Endothelial cell of umbilical vein (primary cell): Measurements from ENCODE around the gene CTBP2. TPM values are rescaled to one million over a fixed set of nuclear protein-coding genes. Genes with fewer than 3 reads are reported as not detected.

Experiments
- BruUV-seq: library from RNA; stranded (reverse); fragments of 400-500 nt; replicated peaks from 2 replicates; lab custom pipeline; 2021; lab: Mats Ljungman, UMichigan
- CTCF ChIA-PET: fragments of 300-600, 350-600 bp; sonication (Branson Sonifier 250); formaldehyde crosslinking; loops from one replicate; lab custom pipeline; 2021; ENCODE audit warnings: antibody characterized with exemption, inconsistent platforms; lab: Charles Lee
- POLR2A ChIA-PET: fragments of 300-600, 350-600 bp; sonication (Branson Sonifier 250); formaldehyde crosslinking; loops from one replicate; lab custom pipeline; 2021; ENCODE audit warnings: antibody characterized with exemption, inconsistent platforms; lab: Charles Lee
- DNase-seq: peaks from one replicate; pipeline ENCODE4 v3.0.0-alpha.2; 2011; ENCODE audit warnings: low read depth, low spot score
- FAIRE-seq: peaks from 2 replicates; lab custom pipeline; 2011; peaks lifted over from hg19 to GRCh38; lab: Jason Lieb, UNC
- H2AFZ ChIP-seq: 2 replicates; pipeline ENCODE4 v1.6.0; 2012; ENCODE audit warnings: low read depth, low read length, control low read depth, inconsistent platforms
- H3K27ac ChIP-seq: 2 replicates; pipeline ENCODE4 v1.5.1; 2011; ENCODE audit warnings: low read depth, mild to moderate bottlenecking, control low read depth, low read length, moderate library complexity; ENCODE audit not compliant: insufficient read depth
- H3K27me3 ChIP-seq, 2 experiments: 2 replicates each; pipeline versions ENCODE4 v1.6.0 to v1.6.1; 2011; ENCODE audit warnings: low read length in 2 of 2, mixed read lengths in 1 of 2; ENCODE audit not compliant: control insufficient read depth in 2 of 2, insufficient read depth in 2 of 2
- H3K36me3 ChIP-seq, 2 experiments: 2 replicates in 1 of 2; 3 replicates in 1 of 2; pipeline ENCODE4 v1.5.1; 2011; ENCODE audit warnings: low read length in 2 of 2, mild to moderate bottlenecking in 1 of 2, moderate library complexity in 1 of 2; ENCODE audit not compliant: control insufficient read depth in 2 of 2, insufficient read depth in 2 of 2; ENCODE audit errors: extremely low read depth in 1 of 2
- H3K4me1 ChIP-seq: 3 replicates; pipeline ENCODE4 v1.5.1; 2011; ENCODE audit warnings: mild to moderate bottlenecking, low read length; ENCODE audit not compliant: control insufficient read depth, insufficient read depth; ENCODE audit errors: extremely low read depth
- H3K4me2 ChIP-seq: 2 replicates; pipeline ENCODE4 v1.6.1; 2011; ENCODE audit warnings: low read length, control low read depth, mixed read lengths; ENCODE audit not compliant: insufficient read depth
- H3K4me3 ChIP-seq, 3 experiments: fragments of 200-600 bp in 1 of 3; sonication (generic), shearing (Covaris generic) in 1 of 3; replicated peaks in 1 of 3; 2 replicates each; pipeline ENCODE4 v1.5.1; 2011 to 2016; ENCODE audit warnings: control low read depth in 3 of 3, low read length in 3 of 3, mild to moderate bottlenecking in 2 of 3, inconsistent platforms in 1 of 3, low read depth in 1 of 3, moderate library complexity in 1 of 3; ENCODE audit not compliant: insufficient read depth in 1 of 3
- H3K79me2 ChIP-seq: 2 replicates; pipeline ENCODE4 v1.6.0; 2012; ENCODE audit warnings: low read length, inconsistent platforms; ENCODE audit not compliant: control insufficient read depth, insufficient read depth
- H3K9ac ChIP-seq: replicated peaks from 2 replicates; pipeline ENCODE3; 2011; ENCODE audit warnings: low read length, control low read depth; ENCODE audit not compliant: insufficient read depth; ENCODE audit errors: extremely low read depth
- H3K9me1 ChIP-seq: replicated peaks from 3 replicates; pipeline ENCODE4 v1.6.0; 2011; ENCODE audit warnings: mild to moderate bottlenecking, low read length; ENCODE audit not compliant: control insufficient read depth, insufficient read depth; ENCODE audit errors: extremely low read depth
- H3K9me3 ChIP-seq: replicated peaks from 2 replicates; pipeline ENCODE4 v1.5.1; 2012; ENCODE audit warnings: low read length, inconsistent platforms; ENCODE audit not compliant: control insufficient read depth, insufficient read depth
- H4K20me1 ChIP-seq: replicated peaks from 2 replicates; pipeline ENCODE3; 2011; ENCODE audit warnings: mild to moderate bottlenecking, low read length; ENCODE audit not compliant: control insufficient read depth, insufficient read depth; ENCODE audit errors: extremely low read depth
- EZH2 ChIP-seq: IDR thresholded peaks from 2 replicates; pipeline ENCODE4 v1.6.1; 2012; ENCODE audit warnings: borderline replicate concordance, low read depth, mild to moderate bottlenecking, moderate library complexity, low read length, inconsistent platforms; ENCODE audit not compliant: severe bottlenecking
- FOS ChIP-seq: IDR thresholded peaks from 2 replicates; pipeline ENCODE4 v1.6.1; 2011; ENCODE audit warnings: mild to moderate bottlenecking, low read length, moderate library complexity, borderline replicate concordance; ENCODE audit not compliant: insufficient read depth
- GATA2 ChIP-seq: IDR thresholded peaks from 2 replicates; pipeline ENCODE4 v1.7.0; 2011; ENCODE audit warnings: low read depth, mild to moderate bottlenecking, moderate library complexity, mixed read lengths, low read length; ENCODE audit not compliant: insufficient read length, insufficient read depth
- JUN ChIP-seq: IDR thresholded peaks from 2 replicates; pipeline ENCODE4 v1.6.1; 2011; ENCODE audit warnings: borderline replicate concordance, low read depth; ENCODE audit not compliant: insufficient read length, insufficient read depth
- MYC ChIP-seq: IDR thresholded peaks from one replicate; pipeline ENCODE4 v1.6.1; 2011; ENCODE audit warnings: mild to moderate bottlenecking, low read depth, low read length
- POLR2A ChIP-seq: IDR thresholded peaks from 2 replicates; pipeline ENCODE4 v1.6.1; 2012; ENCODE audit warnings: low read depth, mild to moderate bottlenecking, control low read depth, low read length
- POLR2AphosphoS5 ChIP-seq: IDR thresholded peaks from 2 replicates; pipeline ENCODE4 v1.6.1; 2012; ENCODE audit warnings: low read depth, mild to moderate bottlenecking, control low read depth, low read length, moderate library complexity; ENCODE audit not compliant: insufficient read depth
- dilution Hi-C: fragments of 300-500 bp; cut with MboI; formaldehyde crosslinking; loops from one replicate; pipeline ENCODE4 v1.15.0; 2019; ENCODE audit warnings: low sequenced_read_pairs; ENCODE audit not compliant: extremely low pct_ligation_motif_present
- intact Hi-C: fragments of 100-400 bp; cut with micrococcal nuclease; formaldehyde crosslinking; loops from one replicate; pipeline ENCODE4 v1.10.0; 2022
- polyA plus RNA-seq, 4 experiments: library from polyadenylated mRNA; depleted of rRNA in 3 of 4; stranded (reverse) in 3 of 4; unstranded in 1 of 4; fragments of >200 nt; gene quantifications; 2 replicates each; pipeline versions ENCODE4 v1.2.1 to v1.2.3, GENCODE V29; 2011 to 2012; ENCODE audit warnings: missing spikeins in 1 of 4
- total RNA-seq: library from RNA; stranded (reverse); gene quantifications from 2 replicates; pipeline ENCODE4 v1.2.3, GENCODE V29; 2021
- TF ChIP-seq, protein P1 (sequence below), 2 donors: IDR thresholded peaks; 1 replicate in 1 of 2; 2 replicates in 1 of 2; pipeline ENCODE4 v1.5.1; 2011; ENCODE audit warnings: low read length in 2 of 2, mild to moderate bottlenecking in 2 of 2, moderate library complexity in 2 of 2, control low read depth in 1 of 2, inconsistent platforms in 1 of 2, low read depth in 1 of 2; ENCODE audit not compliant: insufficient read depth in 1 of 2; ENCODE audit errors: extremely low read depth in 1 of 2
- TF ChIP-seq, protein P2 (sequence below): IDR thresholded peaks from 2 replicates; pipeline ENCODE4 v1.6.1; 2011; ENCODE audit not compliant: insufficient read depth, insufficient read length

The CTBP2 gene
- total and polyA plus RNA-seq, 2 donors (not counting 3 experiments of a cell fraction or from before 2014, with no cell fraction given): 118 to 128 TPM

DNA sequence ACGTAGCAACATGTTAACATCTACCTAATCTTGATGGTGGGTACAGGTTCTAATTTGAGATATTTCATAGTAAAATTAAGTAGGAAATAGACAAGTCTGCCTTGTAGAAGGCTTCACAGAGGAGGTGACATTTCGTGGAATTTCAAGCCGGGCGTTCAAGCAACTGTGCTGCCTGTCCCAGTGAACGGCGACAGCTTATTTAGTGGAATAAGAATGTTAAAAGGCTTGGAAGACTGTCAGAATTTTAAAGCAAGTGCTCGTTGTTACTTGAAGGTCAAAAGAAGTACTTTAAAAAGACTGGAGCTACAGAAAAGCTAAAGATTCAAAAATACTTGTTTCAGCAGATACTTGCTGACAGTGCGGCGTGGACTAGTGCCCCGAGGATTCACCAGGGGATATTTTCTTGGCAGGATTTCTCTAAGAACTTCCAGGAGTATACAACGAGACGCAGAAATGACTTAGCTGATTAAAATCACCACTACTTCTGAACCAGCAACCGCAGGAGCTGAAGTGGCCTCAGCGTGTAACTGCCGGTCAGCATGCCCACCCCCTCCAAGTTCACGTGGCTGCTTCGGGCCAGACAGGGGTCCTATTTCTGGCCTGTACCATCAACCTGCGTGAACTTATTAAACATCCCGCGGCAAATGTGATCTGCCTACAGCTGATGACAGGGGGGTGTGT lies 46.5 kb downstream of the CTBP2 start:
- FAIRE-seq: peak; percentile 4
- Histone ChIP-seq H3K36me3 (peaks cover 2 to 21% of the 10 kb centered on the region in 2 experiments), H3K27me3 (no peaks in the 10 kb centered on the region), H4K20me1 (peaks cover 5% of the 10 kb centered on the region), H3K4me1 (no peaks in the 10 kb centered on the region), H3K4me2 (no peak overlapping the region), H2AFZ (no peak overlapping the region), H3K27ac (no peak overlapping the region), H3K79me2 (peaks cover 98% of the 10 kb centered on the region), H3K9me1 (no peaks in the 10 kb centered on the region), H3K9ac (no peak overlapping the region), H3K4me3 (no peak overlapping the region), H3K9me3 (no peaks in the 10 kb centered on the region)
- TF ChIP-seq FOS: no peak
- TF ChIP-seq EZH2: no peak
- no peak for TF ChIP-seq GATA2
- no peak for TF ChIP-seq POLR2A
- no peak for TF ChIP-seq JUN
- no peak for TF ChIP-seq POLR2AphosphoS5
- TF ChIP-seq, protein P1, sequence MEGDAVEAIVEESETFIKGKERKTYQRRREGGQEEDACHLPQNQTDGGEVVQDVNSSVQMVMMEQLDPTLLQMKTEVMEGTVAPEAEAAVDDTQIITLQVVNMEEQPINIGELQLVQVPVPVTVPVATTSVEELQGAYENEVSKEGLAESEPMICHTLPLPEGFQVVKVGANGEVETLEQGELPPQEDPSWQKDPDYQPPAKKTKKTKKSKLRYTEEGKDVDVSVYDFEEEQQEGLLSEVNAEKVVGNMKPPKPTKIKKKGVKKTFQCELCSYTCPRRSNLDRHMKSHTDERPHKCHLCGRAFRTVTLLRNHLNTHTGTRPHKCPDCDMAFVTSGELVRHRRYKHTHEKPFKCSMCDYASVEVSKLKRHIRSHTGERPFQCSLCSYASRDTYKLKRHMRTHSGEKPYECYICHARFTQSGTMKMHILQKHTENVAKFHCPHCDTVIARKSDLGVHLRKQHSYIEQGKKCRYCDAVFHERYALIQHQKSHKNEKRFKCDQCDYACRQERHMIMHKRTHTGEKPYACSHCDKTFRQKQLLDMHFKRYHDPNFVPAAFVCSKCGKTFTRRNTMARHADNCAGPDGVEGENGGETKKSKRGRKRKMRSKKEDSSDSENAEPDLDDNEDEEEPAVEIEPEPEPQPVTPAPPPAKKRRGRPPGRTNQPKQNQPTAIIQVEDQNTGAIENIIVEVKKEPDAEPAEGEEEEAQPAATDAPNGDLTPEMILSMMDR (IDR thresholded peaks at IDR 0.05; ENCODE audit: extremely low read depth in 1 of 2, insufficient read depth in 1 of 2, low read depth in 1 of 2, low read length in 2 of 2): no peak
- TF ChIP-seq, protein P2, sequence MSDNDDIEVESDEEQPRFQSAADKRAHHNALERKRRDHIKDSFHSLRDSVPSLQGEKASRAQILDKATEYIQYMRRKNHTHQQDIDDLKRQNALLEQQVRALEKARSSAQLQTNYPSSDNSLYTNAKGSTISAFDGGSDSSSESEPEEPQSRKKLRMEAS: no peak
- no peak for TF ChIP-seq MYC
- intact Hi-C loops (no loop called here), dilution Hi-C loops (no loop called here)
- ChIA-PET CTCF (interaction anchor here (0.5 to 2.0 kb wide), 4 partner anchors 17 to 519 kb away, joined by 3 to 7 read pairs (median 3); no protein-coding TSS in a partner anchor), POLR2A (no interaction called here)
- BruUV-seq: no TSS peak
- DNase-seq: no peak
